HG03159 (cell line): ENCODE results near the gene SLC15A5.

Source experiments
- ATAC-seq: cut with Tn5 transposase; IDR thresholded peaks from one replicate; pipeline ENCODE4 v1.9.1; 2021; ENCODE audit warnings: mild to moderate bottlenecking, moderate library complexity; ENCODE audit not compliant: unreplicated experiment

The SLC15A5 gene

DNA sequence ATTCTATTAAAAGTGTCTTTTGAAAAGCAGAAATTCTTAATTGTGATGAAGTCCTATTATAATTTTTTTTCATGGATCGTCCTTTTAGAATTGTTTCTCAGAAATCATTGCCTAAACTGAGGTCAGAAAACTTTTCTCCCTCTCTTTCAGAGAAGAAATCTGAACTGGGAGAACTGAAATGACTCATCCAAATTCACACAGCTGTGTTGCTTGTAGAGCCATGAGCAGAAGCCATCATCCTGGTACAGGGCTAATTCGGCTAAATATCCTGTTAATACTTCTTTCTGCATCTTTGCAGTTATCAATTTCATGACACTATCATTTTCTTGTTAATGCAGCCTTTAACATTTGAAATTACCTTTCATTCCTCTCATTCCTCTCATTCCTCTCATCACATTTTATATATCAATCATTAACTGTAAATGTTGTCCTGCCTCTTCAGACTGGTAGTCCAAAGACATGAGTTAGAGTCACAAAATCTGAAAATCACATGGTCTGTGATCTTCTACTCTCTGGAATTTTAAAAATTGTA lies 15.5 kb downstream of the SLC15A5 start:
- no peak for ATAC-seq

DNA sequence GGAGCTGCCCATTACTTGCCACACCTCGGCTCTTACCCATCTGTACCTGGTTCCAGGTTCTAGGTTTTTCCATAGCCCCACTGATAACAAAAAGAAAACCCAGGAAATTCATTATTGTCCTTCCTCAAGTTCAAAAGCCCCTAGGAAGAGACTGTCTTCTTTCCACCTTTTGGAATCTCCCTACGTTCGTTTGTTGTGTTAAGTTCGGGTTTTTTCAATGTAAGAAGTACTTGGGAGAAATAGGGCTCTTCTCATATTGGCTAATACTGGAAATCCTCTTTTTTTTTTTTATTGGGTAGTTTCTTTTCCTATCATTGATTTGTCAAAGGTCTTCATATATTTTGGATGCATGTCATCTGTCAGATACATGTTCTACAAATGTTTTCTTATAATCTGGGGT lies 17.3 kb downstream of the SLC15A5 start:
- no peak for ATAC-seq

DNA sequence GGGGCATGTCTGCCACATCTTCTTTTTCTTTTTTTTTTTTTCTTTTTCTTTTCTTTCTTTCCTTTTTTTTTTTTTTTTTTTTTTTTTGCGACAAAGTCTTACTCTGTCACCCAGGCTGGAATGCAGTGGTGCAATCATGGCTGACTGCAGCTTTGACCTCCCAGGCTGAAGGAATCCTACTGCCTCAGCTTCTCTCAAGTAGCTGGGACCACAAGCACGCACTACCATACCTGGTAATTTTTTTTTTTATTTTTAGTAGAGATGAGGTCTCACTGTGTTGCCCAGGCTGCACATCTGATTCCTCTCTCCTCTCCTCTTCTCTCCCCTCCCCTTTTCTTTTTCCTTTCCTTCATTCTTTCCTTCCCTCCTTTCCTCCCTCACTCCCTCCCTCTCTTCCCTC lies 18.5 kb downstream of the SLC15A5 start:
- no peak for ATAC-seq

DNA sequence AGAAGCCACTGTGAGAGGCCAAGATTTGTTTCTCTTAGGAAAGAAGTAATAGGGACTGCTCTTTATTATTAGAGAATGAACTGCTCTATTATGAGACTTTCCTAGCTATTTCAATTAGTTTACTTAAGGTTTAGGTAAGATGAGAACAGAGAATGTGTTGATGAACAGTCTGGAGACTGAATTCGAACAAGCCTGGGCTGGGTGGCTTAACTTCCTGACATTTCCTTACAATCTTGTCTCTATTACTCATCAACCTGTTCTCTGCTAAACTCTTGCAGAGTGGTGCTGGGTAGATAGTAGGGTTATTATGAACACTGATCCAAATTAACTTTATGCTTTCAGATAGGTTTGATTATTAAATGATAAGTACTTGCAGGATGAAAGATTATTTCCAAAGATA lies 31.2 kb downstream of the SLC15A5 start:
- no peak for ATAC-seq

DNA sequence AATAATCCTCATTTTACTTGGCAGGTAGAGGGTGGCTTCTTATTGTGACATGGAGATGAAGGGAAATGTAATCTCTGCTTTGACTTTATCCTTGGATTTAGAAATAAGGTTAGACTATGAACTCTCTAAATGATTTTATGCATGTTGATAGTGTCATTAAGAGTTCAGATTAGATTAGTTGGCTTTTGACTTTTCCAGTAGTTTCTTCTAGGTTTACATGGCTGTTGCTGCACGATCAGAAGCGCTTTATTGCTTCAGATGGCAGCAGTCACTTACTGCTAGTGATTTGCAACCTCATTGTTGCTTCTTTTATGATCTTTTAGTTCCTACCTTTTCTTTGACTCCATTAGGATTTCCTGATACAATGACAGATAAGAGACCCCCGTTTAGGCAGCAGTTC lies 32.3 kb downstream of the SLC15A5 start:
- ATAC-seq = no peak

DNA sequence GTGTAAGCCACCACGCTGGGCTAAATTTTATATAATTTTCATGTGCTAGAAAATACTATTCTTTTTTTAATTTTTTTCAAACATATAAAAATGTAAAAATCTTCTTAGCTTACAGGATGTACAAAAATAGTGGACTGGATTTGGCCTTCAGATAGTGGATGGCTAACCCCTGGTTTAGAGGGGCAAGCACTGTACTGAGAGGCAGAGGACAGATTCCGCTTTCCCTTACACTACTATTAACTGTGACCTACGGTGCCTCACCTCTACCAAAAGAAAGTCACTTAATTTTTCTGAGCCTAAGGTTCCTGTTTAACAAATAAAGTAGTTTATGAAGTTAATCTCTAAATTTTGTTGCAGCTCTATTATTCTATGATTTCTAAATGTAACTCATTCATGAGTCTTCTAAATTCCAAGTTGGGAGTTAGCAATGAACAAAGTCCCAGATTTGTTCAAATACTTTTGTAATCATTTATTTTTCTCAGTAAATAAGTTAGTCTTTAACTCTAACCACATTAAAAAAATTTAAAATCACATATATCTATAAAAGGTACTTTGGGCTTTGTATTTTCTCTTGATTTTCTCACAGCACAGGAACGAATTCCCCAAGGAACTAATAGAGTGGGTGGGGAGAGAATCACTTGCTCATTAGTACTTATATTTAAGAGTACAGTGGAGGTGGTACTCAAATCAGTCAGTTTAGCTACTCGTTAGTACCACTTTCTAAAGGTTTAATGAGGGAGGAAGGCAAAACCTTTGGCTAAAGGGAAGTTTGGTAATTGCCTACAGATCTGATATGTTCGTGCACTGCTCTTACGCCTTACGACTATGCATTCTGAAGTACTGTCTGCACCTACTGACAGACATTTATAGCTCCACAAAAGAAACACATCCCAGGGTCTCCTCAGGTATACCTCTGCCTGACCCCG lies 33.7 kb downstream of the SLC15A5 start:
- ATAC-seq = no peak

DNA sequence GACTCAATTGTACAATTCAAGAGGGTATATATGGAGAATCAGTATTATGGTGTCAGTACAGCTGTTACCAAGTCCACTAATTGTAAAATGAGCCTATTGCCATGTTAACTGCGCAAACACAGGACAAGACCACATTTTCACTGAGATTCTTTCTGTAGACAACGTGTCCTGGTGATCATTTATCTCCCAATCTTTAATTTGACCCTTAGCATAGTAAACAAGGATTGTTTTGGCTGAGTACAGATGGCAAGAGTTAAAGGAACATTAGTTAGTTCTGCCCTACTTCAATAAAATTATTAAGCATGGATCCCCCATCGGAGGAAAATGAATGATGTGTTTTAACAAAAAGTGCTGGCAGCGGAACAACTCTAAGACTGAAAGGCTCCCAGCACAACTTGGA lies 36.1 kb downstream of the SLC15A5 start:
- ATAC-seq = no peak

DNA sequence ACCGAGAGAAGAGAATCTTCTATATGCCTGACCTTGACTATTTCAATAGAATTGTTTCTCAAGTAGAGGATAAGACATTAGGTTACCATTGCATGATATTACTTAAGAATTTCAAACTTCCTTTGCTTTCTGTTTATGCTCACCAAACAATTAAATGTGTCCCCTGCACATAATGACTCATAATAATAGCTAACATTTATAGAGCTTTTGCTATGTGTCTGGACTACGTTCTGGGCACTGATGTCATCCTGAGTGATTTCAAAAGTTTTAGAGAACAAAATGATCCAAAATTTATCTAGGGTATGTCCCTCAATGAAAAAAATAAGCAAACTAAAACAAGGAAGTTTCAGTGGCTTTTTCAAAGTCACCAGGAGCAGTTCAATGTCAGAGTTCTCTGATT lies 38.8 kb downstream of the SLC15A5 start:
- ATAC-seq = no peak

DNA sequence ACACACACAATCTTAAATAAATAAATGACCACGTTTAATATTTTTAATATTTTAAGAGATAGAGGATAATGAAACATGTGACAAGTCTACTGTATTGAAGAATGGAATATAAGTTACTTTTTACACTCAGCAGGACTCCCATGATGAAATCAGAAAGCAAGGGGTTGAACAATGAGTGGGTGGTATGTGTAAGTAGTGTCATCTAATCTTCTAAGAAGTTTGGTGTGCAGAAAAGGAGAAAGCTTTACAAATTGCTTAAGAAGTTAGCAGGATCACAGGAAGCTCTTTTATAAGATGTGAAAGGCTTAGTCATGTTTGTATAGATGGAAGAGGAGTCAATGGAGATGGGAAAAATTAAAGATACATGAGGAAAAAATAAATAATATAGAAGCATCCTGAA lies 47.8 kb downstream of the SLC15A5 start:
- no peak for ATAC-seq

DNA sequence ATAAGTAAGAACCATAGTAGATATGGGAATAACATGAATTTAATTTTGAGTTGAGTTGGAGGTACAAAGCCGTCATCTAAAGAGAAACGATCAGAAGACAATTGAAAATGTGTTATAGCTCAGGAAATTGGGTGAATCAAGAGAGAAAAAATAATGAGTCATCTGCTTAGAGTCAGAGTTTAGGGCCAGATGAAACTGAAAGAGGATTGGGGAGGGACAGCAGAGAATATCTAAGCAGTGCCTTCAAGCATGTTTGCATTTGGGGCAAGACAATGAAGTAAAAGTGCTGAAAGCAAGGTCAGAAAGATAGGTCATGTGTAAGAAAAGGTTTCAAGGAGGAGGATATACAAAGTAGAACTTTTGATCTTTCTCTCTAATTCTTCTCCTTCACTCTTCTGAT lies 49.4 kb downstream of the SLC15A5 start:
- ATAC-seq = no peak

DNA sequence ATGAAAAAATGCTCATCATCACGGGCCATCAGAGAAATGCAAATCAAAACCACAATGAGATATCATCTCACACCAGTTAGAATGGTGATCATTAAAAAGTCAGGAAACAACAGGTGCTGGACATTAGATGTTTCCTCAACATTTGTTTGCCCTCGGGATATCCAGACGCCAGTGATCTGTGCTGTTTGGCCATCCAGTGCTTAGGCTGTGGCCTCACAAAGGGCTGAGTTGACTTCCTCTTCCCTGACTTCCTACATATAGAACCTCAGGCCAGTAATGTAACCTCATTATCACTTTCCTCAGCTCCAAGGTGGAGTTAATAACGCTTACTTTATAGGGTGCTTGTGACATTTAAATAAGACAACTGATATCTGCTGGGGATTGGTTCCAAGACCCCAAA lies 51.8 kb downstream of the SLC15A5 start:
- no peak for ATAC-seq

DNA sequence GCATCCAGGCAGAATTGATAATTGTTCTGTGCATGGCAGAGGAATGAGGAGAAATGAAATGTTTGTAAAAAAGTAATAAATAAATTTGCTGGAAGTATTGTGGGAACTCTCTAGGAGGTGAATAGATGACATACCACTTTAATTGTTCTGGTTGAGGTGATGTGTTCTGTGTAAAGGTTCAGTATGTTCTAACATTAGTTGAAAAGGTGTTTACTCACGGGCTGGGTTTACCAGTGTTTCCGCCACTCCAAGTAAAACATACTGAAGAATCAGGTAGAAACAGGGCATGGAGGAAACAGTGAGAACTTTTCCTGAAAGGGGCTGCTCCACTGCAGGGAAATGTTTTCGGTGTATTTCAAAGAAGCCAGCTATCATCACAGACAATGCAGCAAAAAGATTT lies 53.3 kb downstream of the SLC15A5 start:
- ATAC-seq = no peak

DNA sequence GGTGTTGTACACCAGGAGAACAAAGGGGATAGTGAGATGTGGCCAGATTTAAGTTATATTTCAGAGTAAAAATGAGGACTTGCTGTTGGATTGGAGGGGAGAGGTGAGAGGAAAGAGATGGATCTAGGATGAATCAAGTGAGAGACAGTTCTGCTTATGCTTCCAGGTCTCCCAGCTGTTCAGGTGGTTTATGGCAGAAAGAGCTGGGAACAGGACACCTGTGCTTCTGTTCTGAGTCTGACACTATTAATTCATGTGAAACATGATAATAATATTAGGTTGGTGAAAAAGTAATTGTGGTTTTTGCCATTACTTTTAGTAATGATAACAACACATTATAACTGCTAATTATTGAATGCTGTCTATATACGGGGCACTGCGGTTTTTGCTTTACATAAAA lies 55.7 kb downstream of the SLC15A5 start:
- no peak for ATAC-seq

DNA sequence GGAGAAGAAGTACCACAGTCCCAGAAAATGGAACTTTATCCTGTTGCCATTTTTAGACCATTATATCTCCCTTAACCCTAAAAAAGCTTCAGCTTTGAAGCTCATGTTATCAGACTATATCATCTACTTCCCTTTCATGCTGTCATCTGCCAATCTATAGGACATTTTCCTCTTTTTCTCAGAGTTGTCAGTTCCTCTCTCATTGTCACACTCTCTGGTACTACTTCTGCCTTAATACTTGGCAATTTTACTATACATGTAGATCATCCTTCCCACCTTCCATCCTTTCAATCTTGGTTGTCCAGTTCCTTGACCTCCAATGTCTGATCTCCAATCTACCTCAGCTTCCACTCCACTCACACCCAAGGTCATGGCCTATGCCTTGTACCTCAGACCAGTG lies 57.4 kb downstream of the SLC15A5 start:
- ATAC-seq = no peak

DNA sequence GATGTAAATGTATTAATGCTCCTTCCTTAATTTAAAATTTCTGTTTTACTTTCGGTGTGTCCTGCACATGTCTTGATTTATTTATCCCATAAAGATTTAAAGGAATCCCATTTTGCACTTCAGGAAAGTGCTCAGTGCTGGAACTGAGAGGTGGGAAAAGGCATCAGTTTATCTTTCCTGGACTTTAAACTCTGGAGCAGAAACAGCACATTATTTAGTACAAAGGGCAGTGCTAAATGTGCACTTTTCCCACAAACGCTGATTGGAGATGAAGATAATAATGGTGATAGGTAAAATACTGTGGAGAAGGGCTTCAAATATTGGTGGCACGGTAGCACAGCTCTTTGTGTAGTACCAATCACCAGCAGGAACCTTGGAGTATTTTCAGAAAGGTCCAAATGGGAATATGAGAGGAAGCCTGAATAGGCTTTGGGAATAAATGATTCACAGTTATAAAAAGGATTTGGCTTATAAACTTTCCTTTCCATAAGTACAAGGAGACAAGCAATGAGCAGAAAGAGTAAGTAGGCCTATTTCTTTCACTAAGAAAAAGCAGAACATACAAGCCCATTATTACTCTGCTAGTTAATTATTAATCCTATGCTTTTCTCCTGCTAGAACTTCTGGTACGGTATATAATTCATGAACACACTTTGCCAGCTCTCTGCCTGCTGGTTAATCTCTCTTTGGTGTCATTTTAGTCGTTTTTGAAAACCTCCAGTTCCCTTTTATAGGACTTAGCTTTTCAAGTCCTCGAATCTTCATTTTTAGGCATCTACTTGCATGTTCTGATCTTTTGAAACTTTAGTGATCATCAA lies 58.3 kb downstream of the SLC15A5 start:
- ATAC-seq = no peak

DNA sequence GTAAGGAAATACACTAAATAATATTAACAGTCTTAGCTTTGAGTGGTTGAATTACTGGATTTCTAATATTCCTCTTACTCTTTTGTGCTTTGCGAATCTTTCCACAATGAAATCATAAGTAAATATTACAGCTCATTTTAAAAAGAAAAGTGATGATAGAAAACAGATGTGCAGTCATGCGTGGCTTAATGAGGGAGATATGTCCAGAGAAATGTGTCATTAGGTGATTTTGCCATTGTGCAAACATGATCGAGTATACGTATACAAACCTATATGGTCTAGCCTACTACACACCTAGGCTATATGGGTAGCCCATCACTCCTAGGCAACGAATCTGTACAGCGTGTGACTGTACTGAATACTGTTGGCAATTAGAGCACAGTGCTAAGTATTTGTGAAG lies 59.3 kb downstream of the SLC15A5 start:
- no peak for ATAC-seq

DNA sequence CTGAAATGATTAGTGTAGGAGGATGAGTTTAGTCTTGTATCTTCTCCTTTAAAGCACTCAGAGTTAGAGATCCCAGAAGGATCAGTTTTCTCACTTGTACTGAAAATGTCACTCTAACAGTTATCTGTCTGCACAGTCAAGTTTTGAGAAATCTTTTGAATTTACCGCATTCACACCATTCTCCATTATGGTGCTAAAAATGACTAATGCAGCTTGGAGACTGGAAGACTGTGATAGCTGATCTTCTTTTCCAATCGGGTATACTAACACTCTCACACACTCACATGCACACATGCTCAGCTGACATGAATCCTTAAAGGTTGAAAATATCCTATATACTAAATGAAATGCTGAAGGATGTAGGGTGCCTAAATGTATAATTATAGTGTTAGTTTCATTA lies 65.8 kb downstream of the SLC15A5 start:
- no peak for ATAC-seq

DNA sequence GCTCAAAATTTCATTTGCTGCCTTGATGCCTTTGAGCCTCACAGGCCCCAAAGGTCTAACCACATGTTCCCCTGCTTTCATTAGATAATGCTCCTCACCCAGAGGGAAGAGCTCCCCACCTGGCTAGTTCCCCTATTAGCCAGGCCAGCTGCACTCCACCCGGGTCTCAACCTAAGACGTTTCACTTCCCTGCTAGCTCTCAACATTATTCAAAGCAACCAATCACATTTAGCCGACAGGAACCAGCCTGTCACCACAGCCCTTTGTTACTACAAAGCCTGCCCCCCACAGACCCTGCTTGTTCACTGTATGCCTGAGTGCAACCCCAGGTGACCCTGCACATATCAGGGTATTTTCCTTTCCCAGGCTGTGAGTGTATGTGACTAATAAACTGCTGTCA lies 78.6 kb downstream of the SLC15A5 start:
- peak; percentile 95 for ATAC-seq

DNA sequence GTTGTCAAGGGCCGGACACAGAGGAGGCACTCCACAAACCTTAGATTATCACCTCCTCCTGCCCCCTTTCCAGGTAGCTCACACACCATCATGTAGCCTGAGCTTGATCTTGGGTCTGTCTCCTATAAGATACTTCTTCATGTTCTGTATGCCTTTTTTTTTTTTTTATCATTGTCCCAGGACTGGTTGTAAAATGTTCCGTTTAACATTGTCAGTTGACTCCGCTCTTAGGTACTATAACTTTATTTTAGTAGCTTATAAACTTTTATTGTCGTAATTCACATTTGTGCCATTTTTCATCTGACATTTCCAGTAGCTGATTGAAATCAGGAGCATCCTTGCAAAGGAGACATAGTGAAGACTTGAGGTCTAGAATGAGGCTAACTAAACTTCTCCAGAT lies 79.9 kb downstream of the SLC15A5 start:
- ATAC-seq = no peak

DNA sequence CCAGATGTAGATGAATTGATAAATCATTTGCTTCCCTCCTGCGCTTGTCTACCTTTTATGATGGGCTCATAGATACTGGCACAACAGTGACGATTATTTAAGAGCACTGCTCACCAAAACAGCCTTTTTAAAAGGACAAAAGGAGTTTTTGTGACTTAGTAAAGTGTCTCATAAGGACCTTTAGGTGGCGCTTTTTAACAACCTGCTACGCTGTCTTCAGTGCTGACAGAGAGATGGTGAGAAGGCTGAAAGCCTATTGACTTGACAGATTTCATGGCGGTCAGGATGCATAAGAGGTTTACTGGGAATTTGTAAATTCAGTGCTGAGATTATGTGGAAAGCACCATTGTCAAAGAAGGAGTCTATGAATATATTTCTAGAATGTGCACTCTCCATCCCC lies 87.6 kb downstream of the SLC15A5 start:
- ATAC-seq = peak; percentile 71

DNA sequence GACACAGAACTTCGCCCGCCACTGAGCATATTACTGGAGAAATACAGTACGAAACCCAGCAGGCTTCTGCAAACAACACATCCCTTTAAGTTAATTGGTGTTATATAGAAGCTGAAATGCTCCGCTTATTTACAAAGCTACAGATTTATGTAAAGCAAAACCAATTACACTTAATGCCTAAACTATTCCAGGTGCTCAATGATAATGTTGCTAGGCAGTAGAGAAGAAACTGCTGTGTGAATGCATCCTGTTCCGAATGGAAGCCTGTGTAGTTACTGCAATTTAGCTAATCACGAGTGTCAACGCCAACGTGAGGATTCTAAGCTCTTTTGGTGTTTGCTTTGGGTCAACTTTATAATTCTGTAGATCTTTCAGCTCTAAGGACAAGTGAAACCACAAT lies 89.8 kb downstream of the SLC15A5 start:
- no peak for ATAC-seq

DNA sequence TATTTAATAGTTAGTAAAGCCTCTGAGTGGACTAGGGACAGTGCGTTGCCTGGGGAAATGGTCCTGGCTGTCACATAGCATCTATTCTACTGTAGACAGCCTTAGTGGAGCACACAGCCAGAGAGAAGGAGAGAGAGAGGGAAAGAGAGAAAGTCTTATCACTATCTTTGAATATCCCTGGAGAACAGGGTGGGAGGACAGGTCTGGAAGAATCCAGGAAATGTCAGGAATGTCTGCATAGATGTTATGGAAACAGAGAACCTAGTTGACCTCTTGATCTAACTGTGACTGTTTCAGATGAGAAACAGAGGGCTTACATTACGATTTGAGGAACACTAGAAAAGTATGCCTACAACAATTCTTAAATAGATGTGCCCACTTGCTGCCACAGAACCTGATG lies 92.8 kb downstream of the SLC15A5 start:
- no peak for ATAC-seq
